Astrocyte (in vitro differentiated cells and primary cell): Measurements from ENCODE around the gene WDR13. TPM values are rescaled to one million over a fixed set of nuclear protein-coding genes. Genes with fewer than 3 reads are reported as not detected.

Source experiments
- DNase-seq: peaks from one replicate; pipeline ENCODE4 v3.0.0-alpha.2; 2010; ENCODE audit warnings: low read depth
- FAIRE-seq: peaks from 2 replicates; lab custom pipeline; 2011; peaks lifted over from hg19 to GRCh38; lab: Jason Lieb, UNC
- H2AFZ ChIP-seq: 2 replicates; pipeline ENCODE4 v1.6.0; 2012; ENCODE audit warnings: low read depth, low read length, inconsistent platforms
- H3K27ac ChIP-seq: 2 replicates; pipeline ENCODE4 v1.5.1; 2011; ENCODE audit warnings: low read depth, low read length, inconsistent platforms
- H3K27me3 ChIP-seq: 2 replicates; pipeline ENCODE4 v1.6.0; 2011; ENCODE audit warnings: low read length, inconsistent platforms; ENCODE audit not compliant: insufficient read depth
- H3K36me3 ChIP-seq: 2 replicates; pipeline ENCODE4 v1.5.1; 2011; ENCODE audit warnings: low read length, inconsistent platforms; ENCODE audit not compliant: insufficient read depth
- H3K4me1 ChIP-seq: 2 replicates; pipeline ENCODE4 v1.5.1; 2011; ENCODE audit warnings: low read length, inconsistent platforms; ENCODE audit not compliant: insufficient read depth
- H3K4me2 ChIP-seq: 2 replicates; pipeline ENCODE4 v1.6.0; 2012; ENCODE audit warnings: low read length, inconsistent platforms
- H3K4me3 ChIP-seq: 2 replicates; pipeline ENCODE4 v1.5.1; 2011; ENCODE audit warnings: low read depth, mild to moderate bottlenecking, low read length, inconsistent platforms; ENCODE audit not compliant: insufficient read depth
- H3K79me2 ChIP-seq: 2 replicates; pipeline ENCODE4 v1.6.0; 2012; ENCODE audit warnings: mild to moderate bottlenecking, low read length, inconsistent platforms; ENCODE audit not compliant: insufficient read depth
- H3K9ac ChIP-seq: 2 replicates; pipeline ENCODE4 v1.6.0; 2012; ENCODE audit warnings: mild to moderate bottlenecking, low read length, inconsistent platforms
- H3K9me3 ChIP-seq: 2 replicates; pipeline ENCODE4 v1.5.1; 2012; ENCODE audit warnings: low read depth, mild to moderate bottlenecking, low read length, inconsistent platforms; ENCODE audit not compliant: insufficient read depth
- H4K20me1 ChIP-seq: 2 replicates; pipeline ENCODE4 v1.6.0; 2012; ENCODE audit warnings: low read length, inconsistent platforms; ENCODE audit not compliant: insufficient read depth
- H3K27ac Mint-ChIP-seq: one replicate; pipeline ENCODE4 v1.8.0; 2021; ENCODE audit warnings: mild to moderate bottlenecking, mixed read lengths; ENCODE audit not compliant: unreplicated experiment
- H3K27me3 Mint-ChIP-seq: one replicate; pipeline ENCODE4 v1.8.0; 2021; ENCODE audit warnings: low read depth, mixed read lengths; ENCODE audit not compliant: unreplicated experiment
- H3K36me3 Mint-ChIP-seq: one replicate; pipeline ENCODE4 v1.8.0; 2021; ENCODE audit warnings: low read depth, mixed read lengths; ENCODE audit not compliant: unreplicated experiment
- H3K4me1 Mint-ChIP-seq: one replicate; pipeline ENCODE4 v1.8.0; 2021; ENCODE audit warnings: low read depth, mixed read lengths; ENCODE audit not compliant: unreplicated experiment
- H3K4me3 Mint-ChIP-seq: one replicate; pipeline ENCODE4 v1.8.0; 2021; ENCODE audit warnings: mild to moderate bottlenecking, moderate library complexity, mixed read lengths; ENCODE audit not compliant: unreplicated experiment
- H3K9me3 Mint-ChIP-seq: one replicate; pipeline ENCODE4 v1.8.0; 2021; ENCODE audit warnings: mild to moderate bottlenecking, mixed read lengths; ENCODE audit not compliant: unreplicated experiment
- CTCF ChIP-seq: IDR thresholded peaks from 2 replicates; pipeline ENCODE4 v1.5.1; 2011; ENCODE audit warnings: low read depth, mild to moderate bottlenecking, inconsistent platforms, low read length, moderate library complexity; ENCODE audit not compliant: insufficient read depth
- EZH2 ChIP-seq: IDR thresholded peaks from 2 replicates; pipeline ENCODE4 v1.6.1; 2012; ENCODE audit warnings: mild to moderate bottlenecking, low read length, inconsistent platforms; ENCODE audit not compliant: insufficient read depth
- total RNA-seq: library from RNA; stranded (reverse); gene quantifications from 2 replicates; pipeline ENCODE4 v1.2.1, GENCODE V29; 2021

WDR13 gene
- total RNA-seq, 1 donor from 2014 or later: 65.4 TPM

DNA sequence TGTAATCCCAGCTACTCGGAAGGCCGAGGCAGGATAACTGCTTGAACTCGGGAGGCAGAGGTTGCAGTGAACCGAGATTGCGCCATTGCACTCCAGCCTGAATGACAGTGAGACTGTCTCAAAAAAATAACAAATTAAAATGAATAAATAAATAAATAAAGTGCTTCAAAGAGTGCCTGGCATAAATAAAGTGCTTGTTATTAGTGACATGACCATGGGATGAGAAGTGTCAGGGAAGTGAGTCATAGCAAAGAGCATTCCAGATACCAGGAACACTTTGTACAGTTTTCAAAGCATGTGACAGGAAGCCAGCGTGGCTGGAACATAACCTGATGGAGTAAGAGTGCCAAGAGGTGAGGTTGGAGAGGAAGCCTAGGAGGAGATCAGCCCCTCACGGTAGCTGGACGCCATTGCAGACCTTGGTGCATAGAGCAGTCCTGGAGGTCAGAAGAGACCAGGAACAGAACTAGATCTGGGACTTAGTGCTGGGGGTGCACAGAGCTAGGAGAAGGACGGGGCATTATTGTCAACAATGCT, 6.0 kb upstream of the WDR13 start:
- Mint-ChIP-seq H3K27ac (peak overlapping the region; percentile 84), H3K4me3 (no peak overlapping the region), H3K36me3 (no peaks in the 10 kb centered on the region), H3K4me1 (peaks cover 10% of the 10 kb centered on the region), H3K27me3 (no peaks in the 10 kb centered on the region), H3K9me3 (no peaks in the 10 kb centered on the region)
- H3K27me3 ChIP-seq: no peaks in the 10 kb centered on the region
- H2AFZ ChIP-seq: peak overlapping the region; percentile 56
- H3K9ac ChIP-seq: no peak overlapping the region
- DNase-seq (peak; percentile 65), FAIRE-seq (peak; percentile 79)
- H3K4me2 ChIP-seq: peak overlapping the region; percentile 29
- H3K9me3 ChIP-seq: no peaks in the 10 kb centered on the region
- H3K36me3 ChIP-seq: no peaks in the 10 kb centered on the region
- peaks cover 4% of the 10 kb centered on the region for H3K4me1 ChIP-seq
- H4K20me1 ChIP-seq: no peaks in the 10 kb centered on the region
- TF ChIP-seq CTCF: no peak
- TF ChIP-seq EZH2: no peak
- H3K79me2 ChIP-seq: no peaks in the 10 kb centered on the region
- peak overlapping the region; percentile 19 for H3K27ac ChIP-seq
- no peak overlapping the region for H3K4me3 ChIP-seq

DNA sequence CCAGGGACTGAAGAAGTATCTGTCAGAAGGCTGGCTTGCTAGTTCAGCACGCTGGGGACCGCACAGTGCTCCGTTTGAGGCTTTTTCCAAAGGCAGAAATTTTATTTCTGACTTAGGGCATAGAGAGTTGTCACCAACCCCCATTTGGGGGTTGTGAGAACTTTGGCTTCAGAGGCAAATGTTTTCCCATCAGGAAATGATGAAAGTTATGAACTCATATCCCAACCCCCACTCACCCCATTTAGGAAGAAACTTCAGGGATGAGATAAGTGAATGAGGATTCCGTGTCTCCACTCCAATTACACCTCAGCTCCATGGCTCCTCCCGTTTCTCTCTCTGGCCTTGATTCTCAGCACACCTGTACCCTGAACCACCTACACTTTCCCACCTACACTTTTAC, 4.3 kb upstream of the WDR13 start:
- Mint-ChIP-seq H3K27ac (peak overlapping the region; percentile 72), H3K4me1 (peaks cover 10% of the 10 kb centered on the region), H3K9me3 (no peaks in the 10 kb centered on the region), H3K36me3 (no peaks in the 10 kb centered on the region), H3K27me3 (no peaks in the 10 kb centered on the region), H3K4me3 (peak overlapping the region; percentile 54)
- Histone ChIP-seq H3K36me3 (no peaks in the 10 kb centered on the region), H3K4me2 (no peak overlapping the region), H3K9ac (no peak overlapping the region), H3K4me1 (peaks cover 4% of the 10 kb centered on the region), H3K4me3 (no peak overlapping the region), H2AFZ (no peak overlapping the region), H4K20me1 (no peaks in the 10 kb centered on the region), H3K27me3 (no peaks in the 10 kb centered on the region), H3K27ac (no peak overlapping the region), H3K9me3 (no peaks in the 10 kb centered on the region), H3K79me2 (no peaks in the 10 kb centered on the region)
- FAIRE-seq: peak; percentile 32
- DNase-seq: no peak
- TF ChIP-seq EZH2 (no peak), CTCF (no peak)

GRCh38 chrX:48595929-48596328, 1.4 kb upstream of the WDR13 start:
- Histone ChIP-seq H2AFZ (no peak overlapping the region), H3K27ac (no peak overlapping the region), H4K20me1 (no peaks in the 10 kb centered on the region), H3K4me3 (no peak overlapping the region), H3K9ac (no peak overlapping the region), H3K4me2 (no peak overlapping the region), H3K27me3 (no peaks in the 10 kb centered on the region), H3K9me3 (no peaks in the 10 kb centered on the region), H3K79me2 (peaks cover 11% of the 10 kb centered on the region), H3K36me3 (peaks cover 2% of the 10 kb centered on the region), H3K4me1 (peaks cover 4% of the 10 kb centered on the region)
- TF ChIP-seq EZH2: no peak
- TF ChIP-seq CTCF: no peak
- Mint-ChIP-seq H3K4me1 (peaks cover 9% of the 10 kb centered on the region), H3K4me3 (no peak overlapping the region), H3K36me3 (no peaks in the 10 kb centered on the region), H3K27ac (no peak overlapping the region), H3K9me3 (no peaks in the 10 kb centered on the region), H3K27me3 (no peaks in the 10 kb centered on the region)
- DNase-seq (no peak), FAIRE-seq (no peak)
